Neuron (in vitro differentiated cells): ENCODE measurements around the gene MOB3B.

ENCODE experiments used
- H2AFZ ChIP-seq: one replicate; pipeline ENCODE4 v1.6.1; 2013; ENCODE audit warnings: low read depth, mild to moderate bottlenecking, inconsistent platforms, low read length, moderate library complexity
- H3K27me3 ChIP-seq: one replicate; pipeline ENCODE4 v1.6.1; 2013; ENCODE audit warnings: low read length; ENCODE audit not compliant: insufficient read depth
- H3K36me3 ChIP-seq: one replicate; pipeline ENCODE4 v1.6.1; 2013; ENCODE audit warnings: low read length; ENCODE audit not compliant: insufficient read depth
- H3K4me1 ChIP-seq: one replicate; pipeline ENCODE4 v1.6.1; 2013; ENCODE audit warnings: low read length; ENCODE audit not compliant: insufficient read depth
- H3K4me3 ChIP-seq: 2 replicates; pipeline ENCODE4 v1.5.1; 2013; ENCODE audit warnings: mild to moderate bottlenecking, low read length, moderate library complexity
- H3K9me3 ChIP-seq: one replicate; pipeline ENCODE4 v1.6.1; 2013; ENCODE audit warnings: low read length

Gene MOB3B

GRCh38 chr9:27353166-27353473 lies 176.5 kb downstream of the MOB3B start:
- Histone ChIP-seq H3K36me3 (peaks cover 9% of the 10 kb centered on the region), H3K27me3 (no peaks in the 10 kb centered on the region)

GRCh38 chr9:27352457-27353165 lies 177.0 kb downstream of the MOB3B start:
- no peak overlapping the region for H3K4me3 ChIP-seq
- peaks cover 8% of the 10 kb centered on the region for H3K36me3 ChIP-seq
- no peak overlapping the region for H2AFZ ChIP-seq
- no peaks in the 10 kb centered on the region for H3K27me3 ChIP-seq
- no peaks in the 10 kb centered on the region for H3K9me3 ChIP-seq
- peaks cover 10% of the 10 kb centered on the region for H3K4me1 ChIP-seq

More at GRCh38 chr9:27353166-27353473, 176.5 kb downstream of the MOB3B start:
- H3K4me1 ChIP-seq = peaks cover 10% of the 10 kb centered on the region
- H2AFZ ChIP-seq = no peak overlapping the region
- no peak overlapping the region for H3K4me3 ChIP-seq
- no peaks in the 10 kb centered on the region for H3K9me3 ChIP-seq

- H3K9me3 ChIP-seq = no peaks in the 10 kb centered on the region
- H3K4me3 ChIP-seq = no peak overlapping the region
- H3K36me3 ChIP-seq = peaks cover 4% of the 10 kb centered on the region
- no peaks in the 10 kb centered on the region for H3K27me3 ChIP-seq
- H3K4me1 ChIP-seq = peaks cover 10% of the 10 kb centered on the region
- H2AFZ ChIP-seq = no peak overlapping the region
These were observed 178.2 kb downstream of the MOB3B start for GRCh38 chr9:27351438-27351837.

GRCh38 chr9:27350382-27350976 lies 179.1 kb downstream of the MOB3B start:
- Histone ChIP-seq H2AFZ (no peak overlapping the region), H3K9me3 (peaks cover 2% of the 10 kb centered on the region)

GRCh38 chr9:27349698-27350080 lies 179.9 kb downstream of the MOB3B start:
- no peak overlapping the region for H3K4me3 ChIP-seq
- peaks cover 4% of the 10 kb centered on the region for H3K36me3 ChIP-seq
- peaks cover 2% of the 10 kb centered on the region for H3K9me3 ChIP-seq
- peaks cover 10% of the 10 kb centered on the region for H3K4me1 ChIP-seq
- H3K27me3 ChIP-seq = no peaks in the 10 kb centered on the region
- no peak overlapping the region for H2AFZ ChIP-seq

More at GRCh38 chr9:27350382-27350976, 179.1 kb downstream of the MOB3B start:
- Histone ChIP-seq H3K4me1 (peaks cover 10% of the 10 kb centered on the region), H3K27me3 (no peaks in the 10 kb centered on the region), H3K36me3 (peaks cover 4% of the 10 kb centered on the region), H3K4me3 (no peak overlapping the region)

- H2AFZ ChIP-seq = no peak overlapping the region
- H3K27me3 ChIP-seq = no peaks in the 10 kb centered on the region
- H3K4me1 ChIP-seq = peaks cover 6% of the 10 kb centered on the region
- peaks cover 2% of the 10 kb centered on the region for H3K9me3 ChIP-seq
- peaks cover 4% of the 10 kb centered on the region for H3K36me3 ChIP-seq
- H3K4me3 ChIP-seq = no peak overlapping the region
These were observed 180.6 kb downstream of the MOB3B start for GRCh38 chr9:27348785-27349697.

- Histone ChIP-seq H3K36me3 (peaks cover 4% of the 10 kb centered on the region), H3K4me3 (no peak overlapping the region), H2AFZ (no peak overlapping the region), H3K9me3 (peaks cover 2% of the 10 kb centered on the region), H3K4me1 (no peaks in the 10 kb centered on the region), H3K27me3 (no peaks in the 10 kb centered on the region)
These were observed 181.7 kb downstream of the MOB3B start for GRCh38 chr9:27347889-27348288.

- H3K4me3 ChIP-seq = no peak overlapping the region
- peaks cover 20% of the 10 kb centered on the region for H3K4me1 ChIP-seq
- H3K36me3 ChIP-seq = no peaks in the 10 kb centered on the region
- no peak overlapping the region for H2AFZ ChIP-seq
- peaks cover 2% of the 10 kb centered on the region for H3K9me3 ChIP-seq
- H3K27me3 ChIP-seq = no peaks in the 10 kb centered on the region
These were observed 184.8 kb downstream of the MOB3B start for GRCh38 chr9:27344776-27345175.

- H3K4me3 ChIP-seq = no peak overlapping the region
- H3K9me3 ChIP-seq = peaks cover 2% of the 10 kb centered on the region
- H3K4me1 ChIP-seq = peaks cover 20% of the 10 kb centered on the region
- no peaks in the 10 kb centered on the region for H3K27me3 ChIP-seq
- H3K36me3 ChIP-seq = peaks cover 3% of the 10 kb centered on the region
- peak overlapping the region; percentile 15 for H2AFZ ChIP-seq
These were observed 187.9 kb downstream of the MOB3B start for GRCh38 chr9:27341545-27342294.

GRCh38 chr9:27340961-27341511 lies 188.6 kb downstream of the MOB3B start:
- H3K4me3 ChIP-seq = no peak overlapping the region
- H3K9me3 ChIP-seq = peaks cover 2% of the 10 kb centered on the region
- H3K4me1 ChIP-seq = peaks cover 20% of the 10 kb centered on the region
- no peaks in the 10 kb centered on the region for H3K27me3 ChIP-seq
- H3K36me3 ChIP-seq = peaks cover 3% of the 10 kb centered on the region
- peak overlapping the region; percentile 15 for H2AFZ ChIP-seq

GRCh38 chr9:27340285-27340674 lies 189.3 kb downstream of the MOB3B start:
- Histone ChIP-seq H3K4me1 (peaks cover 20% of the 10 kb centered on the region), H3K27me3 (no peaks in the 10 kb centered on the region), H3K4me3 (no peak overlapping the region), H3K36me3 (peaks cover 3% of the 10 kb centered on the region), H3K9me3 (no peaks in the 10 kb centered on the region), H2AFZ (no peak overlapping the region)

GRCh38 chr9:27339661-27340284 lies 189.8 kb downstream of the MOB3B start:
- H3K36me3 ChIP-seq = peaks cover 3% of the 10 kb centered on the region
- H3K27me3 ChIP-seq = no peaks in the 10 kb centered on the region
- H2AFZ ChIP-seq = no peak overlapping the region
- H3K9me3 ChIP-seq = no peaks in the 10 kb centered on the region
- H3K4me3 ChIP-seq = no peak overlapping the region
- H3K4me1 ChIP-seq = peaks cover 20% of the 10 kb centered on the region
